MM.1S (cell line): ENCODE measurements around the gene ZDHHC7.

Experiments
- DNase-seq: peaks from one replicate; pipeline ENCODE4 v3.0.0-alpha.2; 2015
- H2AFZ ChIP-seq: fragments of 300-600 bp; sonication (generic); 2 replicates; pipeline ENCODE4 v1.6.0; 2016; ENCODE audit warnings: antibody characterized with exemption, low read length
- H3F3A ChIP-seq: fragments of 300-600 bp; sonication (generic); 2 replicates; pipeline ENCODE4 v1.6.1; 2016; ENCODE audit warnings: mild to moderate bottlenecking, antibody characterized with exemption, low read length, moderate library complexity, mixed read lengths; ENCODE audit not compliant: insufficient read depth
- H3K27ac ChIP-seq: fragments of 300-600 bp; sonication (generic); 2 replicates; pipeline ENCODE4 v1.5.1; 2016; ENCODE audit warnings: mild to moderate bottlenecking, low read length
- H3K27me3 ChIP-seq: fragments of 300-600 bp; sonication (generic); replicated peaks from 2 replicates; pipeline ENCODE4 v1.6.0; 2016; ENCODE audit warnings: low read length; ENCODE audit not compliant: insufficient read depth
- H3K36me3 ChIP-seq: fragments of 300-600 bp; sonication (generic); replicated peaks from 2 replicates; pipeline ENCODE4 v1.6.1; 2016; ENCODE audit warnings: mild to moderate bottlenecking, low read length, mixed read lengths; ENCODE audit not compliant: insufficient read depth
- H3K4me1 ChIP-seq: fragments of 300-600 bp; sonication (generic); 2 replicates; pipeline ENCODE4 v1.6.1; 2016; ENCODE audit warnings: low read length, mixed read lengths
- H3K4me2 ChIP-seq: fragments of 300-600 bp; sonication (generic); 2 replicates; pipeline ENCODE4 v1.6.0; 2016; ENCODE audit warnings: low read depth, low read length
- H3K4me3 ChIP-seq: fragments of 300-600 bp; sonication (generic); 2 replicates; pipeline ENCODE4 v1.5.1; 2016; ENCODE audit warnings: low read length, mixed read lengths
- H3K79me2 ChIP-seq: fragments of 300-600 bp; sonication (generic); 2 replicates; pipeline ENCODE4 v1.6.1; 2016; ENCODE audit warnings: mixed run types, low read length, mixed read lengths
- H3K9ac ChIP-seq: fragments of 300-600 bp; sonication (generic); 2 replicates; pipeline ENCODE4 v1.6.1; 2016; ENCODE audit warnings: low read length, mixed read lengths
- H3K9me2 ChIP-seq: fragments of 300-600 bp; sonication (generic); replicated peaks from 2 replicates; pipeline ENCODE4 v1.6.1; 2016; ENCODE audit warnings: mild to moderate bottlenecking, low read length, mixed read lengths; ENCODE audit not compliant: insufficient read depth
- H3K9me3 ChIP-seq: fragments of 300-600 bp; sonication (generic); replicated peaks from 2 replicates; pipeline ENCODE4 v1.6.1; 2016; ENCODE audit warnings: mild to moderate bottlenecking, low read length, mixed read lengths; ENCODE audit not compliant: insufficient read depth
- H4K20me1 ChIP-seq: fragments of 300-600 bp; sonication (generic); 2 replicates; pipeline ENCODE4 v1.6.1; 2016; ENCODE audit warnings: mild to moderate bottlenecking, low read length, moderate library complexity, mixed read lengths; ENCODE audit not compliant: insufficient read depth
- CTCF ChIP-seq: fragments of 300-600 bp; sonication (generic); IDR thresholded peaks from 2 replicates; pipeline ENCODE4 v1.5.1; 2016; ENCODE audit warnings: antibody characterized with exemption, low read length, mixed read lengths
- EZH2 ChIP-seq: fragments of 300-600 bp; sonication (generic); optimal IDR thresholded peaks from 2 replicates; pipeline ENCODE3; 2017; ENCODE audit warnings: low read depth, mild to moderate bottlenecking, antibody characterized with exemption, low read length, mixed read lengths
- EZH2phosphoT487 ChIP-seq: fragments of 300-600 bp; sonication (generic); IDR thresholded peaks from 2 replicates; pipeline ENCODE4 v1.6.1; 2018; ENCODE audit warnings: antibody characterized with exemption, low read length

Gene ZDHHC7

GRCh38 chr16:85027958-85028684 is 16.8 kb upstream of the ZDHHC7 start:
- no peaks in the 10 kb centered on the region for H4K20me1 ChIP-seq
- peak overlapping the region; percentile 81 for H3K27ac ChIP-seq
- H2AFZ ChIP-seq, result peak overlapping the region; percentile 58
- peaks cover 16% of the 10 kb centered on the region for H3F3A ChIP-seq
- H3K36me3 ChIP-seq, result no peaks in the 10 kb centered on the region
- no peak for DNase-seq
- H3K27me3 ChIP-seq, result no peaks in the 10 kb centered on the region
- H3K9me2 ChIP-seq, result no peaks in the 10 kb centered on the region
- no peaks in the 10 kb centered on the region for H3K9me3 ChIP-seq
- H3K4me3 ChIP-seq, result peak overlapping the region; percentile 65
- H3K4me1 ChIP-seq, result peaks cover 3% of the 10 kb centered on the region
- peak overlapping the region; percentile 76 for H3K9ac ChIP-seq
- TF ChIP-seq CTCF (peak; percentile 34), EZH2 (no peak)
- H3K4me2 ChIP-seq, result peak overlapping the region; percentile 95
- H3K79me2 ChIP-seq, result no peaks in the 10 kb centered on the region

- Histone ChIP-seq H3K27me3 (no peaks in the 10 kb centered on the region), H3K4me1 (peaks cover 3% of the 10 kb centered on the region), H3K9me3 (no peaks in the 10 kb centered on the region), H3K27ac (peak within 1 kb of the TSS; percentile 81), H3K4me3 (peak within 1 kb of the TSS; percentile 65), H4K20me1 (no peaks in the 10 kb centered on the region), H3K36me3 (no peaks in the 10 kb centered on the region), H3K79me2 (no peaks in the 10 kb centered on the region), H2AFZ (peak within 1 kb of the TSS; percentile 58), H3K4me2 (peak within 1 kb of the TSS; percentile 95), H3K9ac (peak within 1 kb of the TSS; percentile 76), H3K9me2 (no peaks in the 10 kb centered on the region), H3F3A (peaks cover 16% of the 10 kb centered on the region)
- no peak for TF ChIP-seq CTCF
- no peak for TF ChIP-seq EZH2phosphoT487
- TF ChIP-seq EZH2, result no peak
- peak; percentile 83 for DNase-seq
Observed at GRCh38 chr16:85027349-85027957, 16.1 kb upstream of the ZDHHC7 start, which contains the start of gene KIAA0513. Gene KIAA0513, plus strand, starts transcription at chr16:85027795. Its CDS starts 39,277 bp downstream, at chr16:85067072.

GRCh38 chr16:85026703-85027102 is 15.4 kb upstream of the ZDHHC7 start:
- H2AFZ ChIP-seq, result no peak overlapping the region
- H3F3A ChIP-seq, result peaks cover 16% of the 10 kb centered on the region
- TF ChIP-seq EZH2phosphoT487 (no peak), EZH2 (no peak), CTCF (no peak)
- H3K9me3 ChIP-seq, result no peaks in the 10 kb centered on the region
- no peaks in the 10 kb centered on the region for H3K27me3 ChIP-seq
- H4K20me1 ChIP-seq, result no peaks in the 10 kb centered on the region
- H3K4me1 ChIP-seq, result peaks cover 3% of the 10 kb centered on the region
- H3K36me3 ChIP-seq, result no peaks in the 10 kb centered on the region
- no peak overlapping the region for H3K4me3 ChIP-seq
- H3K27ac ChIP-seq, result no peak overlapping the region
- H3K9ac ChIP-seq, result no peak overlapping the region
- no peak overlapping the region for H3K4me2 ChIP-seq
- DNase-seq, result no peak
- no peaks in the 10 kb centered on the region for H3K79me2 ChIP-seq
- no peaks in the 10 kb centered on the region for H3K9me2 ChIP-seq
